HL-60/S4 treated with phorbol 12-myristate 13-acetate at 8.2 ng/mL for 4 days and 3 days (cell line): Measurements from ENCODE around the gene ETNPPL.
"Not testable (repeated sequence)": the region's sequence is repeated elsewhere in the genome, so short reads cannot be mapped to it uniquely, and the experiment has no call there.

ENCODE experiments used
- in situ Hi-C: fragments of 300-500 bp; cut with MboI; formaldehyde crosslinking; loops from 2 replicates; pipeline ENCODE4 v1.15.0; 2022; ENCODE audit warnings: low sequenced_read_pairs

The ETNPPL gene

GRCh38 chr4:108758498-108758897 is 4.4 kb downstream of the ETNPPL start:
- in situ Hi-C loops = no loop called here

GRCh38 chr4:108754327-108754726 is 8.5 kb downstream of the ETNPPL start:
- in situ Hi-C loops = no loop called here

DNA sequence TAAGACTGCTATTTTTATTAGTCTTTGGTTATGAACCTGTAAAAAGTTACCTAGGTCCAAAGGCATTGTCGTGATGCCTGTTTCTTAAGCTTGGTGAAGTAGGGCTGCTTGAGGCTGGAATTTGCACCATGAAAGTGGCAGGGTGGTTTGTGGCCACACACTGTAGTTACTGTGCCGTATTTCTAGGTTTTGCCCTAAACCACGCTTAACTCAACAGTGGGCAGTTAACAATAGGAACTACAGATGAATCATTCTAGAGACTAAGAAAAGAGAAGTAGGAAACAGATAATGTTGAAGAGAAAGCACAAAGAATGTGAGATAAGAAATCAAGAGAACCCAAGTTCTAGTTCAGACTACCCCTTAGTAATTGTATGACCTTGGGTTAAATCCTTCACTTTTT is 11.5 kb downstream of the ETNPPL start:
- in situ Hi-C loops = no loop called here

DNA sequence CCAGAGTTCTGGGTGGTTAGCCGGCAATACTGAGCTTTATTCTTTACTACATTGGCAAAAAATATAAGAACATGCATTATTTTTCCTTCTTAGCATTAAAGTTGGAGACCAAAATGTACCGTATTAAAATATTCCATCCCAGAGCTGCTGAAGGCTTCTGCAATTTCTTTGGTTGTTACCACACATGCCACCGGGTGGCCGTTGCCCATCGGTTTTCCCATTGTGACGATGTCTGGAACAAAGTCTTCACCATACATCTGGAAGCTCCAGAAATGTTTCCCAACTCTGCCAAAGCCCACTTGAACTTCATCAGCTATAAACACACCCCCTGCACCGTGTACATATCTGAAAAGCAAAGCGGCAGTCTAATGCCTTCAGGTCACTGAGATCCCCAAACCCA is 13.7 kb downstream of the ETNPPL start:
- in situ Hi-C loops = no loop called here

DNA sequence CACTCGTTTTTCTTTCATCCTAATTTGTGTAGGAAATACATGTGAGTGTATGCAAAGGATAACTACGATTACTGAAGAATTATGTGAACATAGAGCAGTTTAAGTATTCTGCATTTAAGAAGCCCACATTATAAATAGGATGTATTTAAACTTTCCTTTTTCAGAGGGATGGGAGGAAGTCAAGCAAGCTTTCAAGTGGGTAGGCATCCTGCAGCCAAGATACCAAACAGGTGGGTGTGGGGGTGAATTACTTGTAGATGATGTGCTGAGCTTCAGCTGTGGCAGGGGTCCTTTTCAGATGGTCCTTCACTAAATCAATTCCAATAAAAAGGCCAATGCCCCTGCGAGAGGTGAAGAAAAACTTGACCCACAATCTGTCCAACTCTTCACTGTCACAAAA is 16.3 kb downstream of the ETNPPL start:
- in situ Hi-C loops = no loop called here

GRCh38 chr4:108744307-108744706 is 18.5 kb downstream of the ETNPPL start:
- in situ Hi-C loops = no loop called here

DNA sequence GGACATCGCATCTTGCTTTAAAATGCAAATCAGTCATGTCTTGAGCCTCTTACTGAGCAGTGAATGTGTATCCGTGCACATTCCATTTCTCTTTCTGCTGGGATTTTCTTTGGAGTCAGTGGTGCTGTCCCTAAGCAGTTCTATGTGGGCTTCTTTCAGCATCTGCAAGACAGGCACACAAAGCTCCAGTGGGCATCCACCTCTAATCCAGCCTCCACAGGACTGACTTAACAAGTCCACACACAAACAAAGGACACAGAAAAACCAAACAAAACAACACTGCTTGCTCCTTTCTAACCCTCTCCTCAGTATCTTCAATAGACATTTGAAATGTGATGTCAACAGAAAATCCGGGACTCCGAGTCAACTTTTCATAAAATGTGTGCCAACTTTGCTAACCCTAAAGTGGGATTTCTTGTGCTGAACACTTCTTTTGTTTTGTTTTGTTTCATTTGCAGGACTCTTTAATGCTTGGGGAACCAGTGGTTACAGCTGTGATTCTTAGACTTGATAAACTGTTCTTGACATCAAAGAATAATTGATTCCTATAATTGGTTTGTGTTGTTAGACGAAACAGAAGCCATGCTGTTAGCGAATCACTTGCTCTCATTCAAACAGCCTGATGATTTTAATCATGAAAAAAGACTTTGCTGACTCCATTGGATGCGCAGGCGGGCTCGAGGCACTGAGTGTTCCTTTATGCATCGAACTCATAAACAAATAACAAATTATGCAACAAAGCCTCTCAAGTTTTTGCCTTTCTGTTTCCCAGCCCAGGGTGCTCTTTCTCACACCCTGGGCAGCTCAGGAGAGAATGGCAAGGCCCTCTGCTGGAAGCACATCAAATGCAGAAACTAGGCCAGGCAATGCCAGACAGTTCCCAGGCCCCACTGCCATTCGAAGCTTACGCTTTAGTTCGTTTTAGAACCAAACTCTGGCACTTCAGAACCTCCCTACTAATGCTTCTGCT is 20.1 kb downstream of the ETNPPL start:
- in situ Hi-C loops = no loop called here

DNA sequence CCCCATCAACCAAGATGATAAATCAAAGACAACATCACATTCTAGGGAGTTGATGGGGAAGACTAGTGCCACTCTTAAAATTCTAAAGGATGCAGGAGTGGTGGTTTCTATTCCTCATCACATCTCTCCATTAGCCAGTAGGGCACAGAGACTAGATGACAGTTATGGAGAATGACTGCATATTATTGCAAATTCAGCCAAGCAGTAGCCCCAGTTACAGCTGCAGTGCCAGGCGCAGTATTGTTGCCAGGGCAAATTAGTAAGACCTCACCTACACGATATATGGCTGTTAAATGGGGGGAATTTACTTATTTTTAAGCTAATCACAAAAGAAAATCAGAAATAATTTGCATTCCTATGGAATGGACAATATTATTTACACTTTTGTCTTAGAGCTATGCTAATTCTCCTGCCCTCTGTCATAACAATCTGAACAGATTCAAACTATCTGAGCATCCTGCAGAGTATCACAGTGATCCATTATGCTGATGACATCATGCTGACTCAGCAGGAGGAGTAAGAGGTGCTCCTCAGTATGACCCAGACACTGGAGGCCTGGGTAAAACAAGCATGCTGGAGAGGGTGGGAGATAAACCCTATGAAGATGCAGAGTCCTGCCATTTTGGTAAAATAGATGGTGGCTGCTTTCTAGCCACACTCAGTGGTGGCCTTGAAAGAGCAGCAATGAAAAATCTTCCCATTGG is 24.7 kb downstream of the ETNPPL start:
- in situ Hi-C loops = no loop called here

GRCh38 chr4:108731006-108731405 is 31.8 kb downstream of the ETNPPL start:
- in situ Hi-C loops = no loop called here

GRCh38 chr4:108730579-108730978 is 32.3 kb downstream of the ETNPPL start:
- in situ Hi-C loops = no loop called here

DNA sequence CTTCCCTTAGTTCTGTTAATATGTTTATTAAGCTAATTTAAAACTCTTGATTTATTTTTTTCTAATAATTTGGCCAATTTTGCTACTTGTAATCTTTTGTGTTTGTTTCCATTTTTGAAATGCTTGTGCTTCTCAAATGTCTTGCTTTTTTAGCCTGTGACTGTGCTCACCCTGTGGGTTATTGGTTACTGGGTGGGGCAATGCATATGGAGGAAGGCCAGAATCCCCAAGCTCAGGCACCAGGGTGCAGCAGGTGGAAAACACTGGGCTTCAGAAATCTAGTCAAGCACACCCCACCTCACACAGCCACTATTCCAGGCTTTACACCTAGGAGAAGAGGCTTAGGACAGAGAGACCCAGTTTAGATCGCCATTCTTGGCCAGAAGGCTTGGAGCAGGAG is 33.1 kb downstream of the ETNPPL start:
- in situ Hi-C loops = no loop called here

DNA sequence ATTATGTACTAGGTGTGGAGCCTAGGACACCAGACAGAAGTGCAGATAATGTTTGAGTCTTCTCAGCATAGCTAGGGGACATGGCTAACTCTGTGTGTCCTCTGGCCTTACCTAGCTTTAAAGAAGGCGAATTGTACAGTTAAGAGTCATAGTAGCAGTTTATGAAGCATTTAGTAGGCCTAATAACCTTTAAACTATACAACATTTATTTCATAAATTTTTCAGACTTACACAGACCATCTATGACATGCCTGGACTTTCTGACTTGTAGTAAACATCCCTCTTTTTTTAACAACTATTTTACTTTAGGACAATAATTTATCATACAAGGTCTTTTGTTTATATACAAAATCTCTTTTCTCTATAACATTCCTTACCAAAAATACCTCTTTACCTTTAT is 37.4 kb downstream of the ETNPPL start:
- in situ Hi-C loops = no loop called here

- in situ Hi-C loops = no loop called here
Measured at GRCh38 chr4:108717386-108717785, 45.5 kb downstream of the ETNPPL start.

- in situ Hi-C loops = no loop called here
Measured at GRCh38 chr4:108716340-108716739, 46.5 kb downstream of the ETNPPL start.

GRCh38 chr4:108714880-108715279 is 48.0 kb downstream of the ETNPPL start:
- in situ Hi-C loops = no loop called here

GRCh38 chr4:108710578-108710977 is 52.3 kb downstream of the ETNPPL start:
- in situ Hi-C loops = not testable (repeated sequence)

DNA sequence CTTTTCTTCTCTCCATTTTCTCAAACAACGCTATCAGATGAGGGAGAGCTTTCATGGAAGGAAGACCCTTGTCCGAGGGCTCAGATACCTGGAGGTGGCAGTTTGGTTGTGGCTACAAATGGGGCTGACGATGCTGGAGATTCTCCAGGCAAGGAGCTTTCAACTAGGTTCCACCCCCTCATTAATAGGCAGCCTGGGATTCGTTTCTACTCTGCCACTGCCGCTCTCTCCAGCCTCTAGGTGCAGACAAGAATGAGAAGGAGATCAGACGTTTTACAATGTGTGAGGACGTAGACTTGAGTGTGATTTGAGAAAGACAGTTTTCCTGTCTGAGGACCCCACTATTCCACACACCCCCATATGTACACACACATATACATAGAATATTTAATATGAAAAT is 53.1 kb downstream of the ETNPPL start:
- in situ Hi-C loops = no loop called here

DNA sequence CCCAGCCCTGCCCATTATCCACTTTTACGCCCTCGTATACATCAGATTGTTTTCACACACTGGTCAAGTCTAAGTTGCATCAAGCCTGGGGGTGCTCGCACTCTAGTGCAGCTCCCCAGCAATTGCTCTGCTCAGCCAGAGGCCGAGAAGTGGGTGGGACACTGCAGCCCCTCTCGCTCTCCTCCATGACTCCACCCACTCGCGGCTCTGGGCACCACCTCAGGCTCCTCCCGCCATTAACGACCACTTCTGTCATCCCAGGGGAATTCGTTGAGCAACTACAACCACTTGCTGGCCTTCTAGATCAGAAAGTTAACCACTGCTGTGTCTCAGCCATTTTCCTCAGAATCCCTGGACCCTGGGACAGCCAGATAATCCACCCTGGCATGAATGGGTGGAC is 53.6 kb downstream of the ETNPPL start:
- in situ Hi-C loops = no loop called here

- in situ Hi-C loops = no loop called here
Measured at GRCh38 chr4:108706289-108706688, 56.6 kb downstream of the ETNPPL start.

- in situ Hi-C loops = no loop called here
Measured at GRCh38 chr4:108703966-108704365, 58.9 kb downstream of the ETNPPL start.

DNA sequence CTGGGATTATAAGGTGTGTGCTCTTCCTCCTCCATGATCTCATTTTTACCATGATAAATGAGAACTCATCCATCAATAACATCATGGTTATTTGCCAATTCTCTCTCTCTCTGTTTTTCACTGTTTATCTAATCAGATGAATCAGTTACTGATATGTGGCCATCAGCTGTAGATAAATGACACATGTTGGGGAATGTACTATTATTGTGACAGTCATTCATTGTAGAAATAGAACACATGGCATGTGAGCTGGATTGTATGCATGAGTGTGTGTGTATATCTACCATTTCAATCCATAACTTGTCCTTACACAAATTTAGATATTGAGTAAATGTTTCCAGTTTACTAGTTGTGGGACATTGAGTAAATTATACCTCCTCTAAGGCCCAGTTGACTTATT is 59.5 kb downstream of the ETNPPL start:
- in situ Hi-C loops = no loop called here

DNA sequence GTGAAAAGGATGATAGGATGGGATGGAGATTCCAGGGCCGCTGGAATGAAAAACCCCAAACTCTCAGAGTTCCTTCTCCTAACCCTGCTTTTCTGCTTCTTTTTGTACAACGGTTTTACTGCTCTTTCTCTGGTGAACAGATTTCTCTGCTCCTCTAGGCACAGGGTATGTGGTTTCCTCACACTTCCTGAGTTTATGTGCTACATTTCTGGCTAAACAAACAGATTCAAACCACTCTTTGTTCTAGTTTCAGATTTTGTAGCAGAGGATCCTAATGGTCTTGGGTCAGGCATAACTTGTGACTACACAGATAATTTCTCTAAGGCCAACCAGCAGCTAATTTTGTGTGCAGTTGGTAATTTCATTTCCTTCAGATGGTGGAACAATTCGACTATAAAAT is 59.9 kb downstream of the ETNPPL start:
- in situ Hi-C loops = no loop called here
